ENCODE measurements around the gene RPUSD1. TPM values are rescaled to one million over a fixed set of nuclear protein-coding genes. Genes with fewer than 3 reads are reported as not detected.

Gene RPUSD1
- total RNA-seq, 1 donor from 2014 or later: 14.2 TPM

DNA sequence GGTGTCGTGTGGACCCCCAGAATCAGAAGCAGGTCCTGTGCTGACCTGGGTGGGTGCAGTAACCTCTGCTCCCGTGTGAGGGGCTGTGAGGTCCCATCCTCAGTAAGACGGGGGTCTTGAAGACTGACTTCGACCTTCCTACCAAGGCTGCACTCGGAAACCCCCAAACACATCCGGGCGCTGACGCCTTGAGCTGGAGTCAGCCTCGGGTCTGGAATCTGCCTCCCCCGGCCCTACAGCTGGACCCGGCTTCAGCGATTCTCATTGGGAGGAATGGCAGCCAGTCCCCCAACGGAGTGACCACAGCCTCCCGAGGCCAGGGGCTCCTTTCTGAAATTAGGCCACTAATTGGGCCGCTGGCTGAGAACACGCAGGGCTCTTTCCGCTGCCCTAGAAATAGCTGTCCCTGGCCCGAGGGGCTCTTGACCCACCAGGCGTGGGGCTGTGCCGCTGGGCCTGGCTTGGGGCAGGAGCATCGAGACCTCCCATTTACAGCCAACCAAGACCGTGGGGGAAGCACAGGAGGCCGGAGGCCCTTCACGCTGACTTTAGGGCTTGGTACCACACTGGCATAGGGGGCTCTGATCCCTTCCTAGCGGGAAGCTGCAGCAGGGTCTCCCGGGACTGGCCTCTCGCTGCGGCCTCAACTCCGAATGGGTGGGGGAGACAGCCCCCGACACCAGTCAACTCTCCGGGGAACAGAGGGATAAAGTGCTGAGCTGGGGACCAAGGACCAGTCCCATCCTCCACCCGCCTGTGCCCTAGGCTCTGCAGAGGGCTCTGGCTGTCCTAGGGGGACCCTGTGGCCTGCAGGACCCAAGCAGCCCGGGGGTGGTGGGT, 15.0 kb upstream of the RPUSD1 start:
- Histone ChIP-seq H3K9me3 (no peaks in the 10 kb centered on the region), H3K27ac (no peak overlapping the region), H3K36me3 (no peaks in the 10 kb centered on the region), H3K27me3 (peaks cover 35% of the 10 kb centered on the region), H3K4me1 (no peaks in the 10 kb centered on the region), H3K4me3 (no peak overlapping the region)
- intact Hi-C loops (cut with DNase I): no loop called here
- ATAC-seq (no peak), DNase-seq (no peak)
- no peak for TF ChIP-seq CTCF (IDR thresholded peaks at IDR 0.05)

GRCh38 chr16:802461-802860, 14.3 kb upstream of the RPUSD1 start:
- Histone ChIP-seq H3K4me1 (no peaks in the 10 kb centered on the region), H3K36me3 (no peaks in the 10 kb centered on the region), H3K27me3 (peaks cover 35% of the 10 kb centered on the region), H3K27ac (no peak overlapping the region), H3K9me3 (no peaks in the 10 kb centered on the region), H3K4me3 (no peak overlapping the region)
- intact Hi-C loops (cut with DNase I): no loop called here
- TF ChIP-seq CTCF (IDR thresholded peaks at IDR 0.05): no peak
- no peak for ATAC-seq
- no peak for DNase-seq

GRCh38 chr16:801584-802363, 13.6 kb upstream of the RPUSD1 start:
- intact Hi-C loops (cut with DNase I): no loop called here
- DNase-seq: no peak
- no peak for ATAC-seq
- Histone ChIP-seq H3K27ac (no peak overlapping the region), H3K36me3 (no peaks in the 10 kb centered on the region), H3K4me3 (no peak overlapping the region), H3K4me1 (no peaks in the 10 kb centered on the region), H3K27me3 (peaks cover 35% of the 10 kb centered on the region), H3K9me3 (no peaks in the 10 kb centered on the region)
- TF ChIP-seq CTCF (IDR thresholded peaks at IDR 0.05): no peak

- Histone ChIP-seq H3K36me3 (no peaks in the 10 kb centered on the region), H3K27ac (no peak overlapping the region), H3K9me3 (no peaks in the 10 kb centered on the region), H3K4me3 (no peak overlapping the region), H3K4me1 (no peaks in the 10 kb centered on the region), H3K27me3 (peaks cover 35% of the 10 kb centered on the region)
- no peak for TF ChIP-seq CTCF (IDR thresholded peaks at IDR 0.05)
- no peak for ATAC-seq
- intact Hi-C loops (cut with DNase I): no loop called here
- DNase-seq: no peak
Measured at GRCh38 chr16:800834-801511, 12.8 kb upstream of the RPUSD1 start.

DNA sequence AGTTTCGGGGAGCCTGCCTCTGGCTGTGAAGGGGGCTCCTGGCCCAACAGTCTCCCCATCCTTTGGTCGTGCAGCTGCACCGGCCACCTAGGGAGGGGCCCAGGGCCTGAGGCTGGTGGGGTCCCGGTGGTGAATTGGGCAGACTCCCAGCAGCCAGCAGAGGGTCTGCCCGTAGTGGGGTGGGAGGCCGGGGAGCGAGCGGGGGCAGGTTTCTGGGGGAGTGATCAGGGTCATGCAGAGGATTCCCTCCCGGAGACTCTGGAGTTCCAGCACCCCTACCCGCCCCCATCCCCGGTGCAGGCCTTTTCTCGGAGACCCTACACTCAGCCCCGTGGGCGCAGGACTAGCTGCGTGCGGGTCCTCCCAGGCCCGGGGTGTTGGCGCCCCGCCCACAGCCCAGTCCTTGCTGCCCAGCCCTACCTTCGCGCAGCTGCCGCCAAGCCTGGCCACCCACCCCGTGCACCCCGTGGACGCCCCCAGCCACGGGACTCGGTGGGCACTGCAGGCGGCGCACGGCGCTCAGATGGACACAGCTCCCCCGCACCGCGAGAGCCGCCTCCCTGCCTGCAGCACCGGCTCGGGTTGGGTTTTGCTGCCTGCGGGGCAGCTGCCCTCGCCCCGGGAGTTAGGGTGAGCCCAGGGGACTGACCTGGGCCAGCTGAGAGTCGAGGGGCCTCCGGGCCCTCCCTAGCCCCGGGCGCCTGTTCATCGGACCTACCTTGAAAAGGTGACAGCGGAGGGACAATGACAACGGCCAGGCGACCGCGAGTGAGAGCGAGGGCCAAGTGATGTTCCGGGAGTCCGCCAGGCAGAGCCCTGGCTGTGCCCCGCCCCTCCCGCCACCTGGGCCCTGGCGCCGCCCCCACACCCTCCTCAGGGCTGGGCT, 12.0 kb upstream of the RPUSD1 start, which contains the start of gene GNG13:
GNG13 (minus strand) TSS at position 787 of the 886 bp plus-strand sequence. CDS start 1,657 bp downstream, outside the sequence.
- no peaks in the 10 kb centered on the region for H3K9me3 ChIP-seq
- H3K4me1 ChIP-seq: no peaks in the 10 kb centered on the region
- no peak within 1 kb of the TSS for H3K4me3 ChIP-seq
- H3K27ac ChIP-seq: no peak within 1 kb of the TSS
- DNase-seq (no peak), ATAC-seq (no peak)
- no peaks in the 10 kb centered on the region for H3K36me3 ChIP-seq
- intact Hi-C loops (cut with DNase I): no loop called here
- H3K27me3 ChIP-seq: peaks cover 35% of the 10 kb centered on the region
- TF ChIP-seq CTCF (IDR thresholded peaks at IDR 0.05): no peak
